22Rv1 (cell line): Measurements from ENCODE around the gene UBA52.

Source experiments
- CTCF ChIP-seq: fragments of 450-650 bp; IDR thresholded peaks from 2 replicates; pipeline ENCODE4 v1.5.1; 2017; ENCODE audit warnings: mild to moderate bottlenecking
- ZFX ChIP-seq: fragments of 450-650 bp; IDR thresholded peaks from 2 replicates; pipeline ENCODE4 v1.6.1; 2017; ENCODE audit warnings: antibody characterized with exemption, borderline replicate concordance

DNA sequence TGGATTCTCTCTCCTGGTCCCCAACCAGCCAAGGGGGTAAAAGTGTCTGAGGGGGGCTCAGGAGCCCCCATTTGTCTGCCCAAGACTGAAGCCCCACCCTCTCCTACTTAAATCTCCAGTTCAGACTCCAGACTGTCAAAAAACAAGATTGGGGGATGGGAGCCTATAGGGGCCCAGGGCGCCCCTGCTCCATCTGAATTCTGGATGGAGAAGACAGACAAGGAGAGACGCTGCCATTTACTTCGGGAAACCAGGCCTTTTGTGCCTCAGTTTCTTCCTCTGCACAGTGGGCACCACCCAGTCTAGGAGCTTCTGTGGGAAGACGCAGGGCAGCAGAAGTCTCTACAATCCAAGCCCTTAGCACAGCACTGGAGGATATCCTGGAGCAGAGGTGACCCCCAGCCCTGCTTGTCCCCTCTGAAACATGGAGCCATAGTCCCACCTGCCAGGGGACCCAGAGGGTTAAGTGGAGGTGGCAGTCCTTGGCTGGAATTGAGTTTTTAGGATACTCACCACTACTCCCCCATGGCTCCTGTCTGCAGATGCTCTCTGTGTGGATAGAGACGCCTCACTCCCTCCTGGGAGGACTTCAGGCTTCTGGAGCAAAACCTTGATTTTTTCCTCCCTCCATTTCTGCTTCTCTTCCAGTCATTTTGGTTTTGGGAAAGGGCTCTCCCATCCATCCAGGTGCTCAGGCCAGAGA, 36.6 kb downstream of the UBA52 start:
- TF ChIP-seq CTCF (no peak), ZFX (no peak)
